Stimulated activated CD4-positive, alpha-beta T cell treated with anti-CD3 and anti-CD28 coated beads, Interleukin-2, amount 100 ng/mL, for 48 hours (primary cell): ENCODE measurements around the gene ALB.

Experiments used
- DNase-seq, 2 donors: peaks; one replicate each; pipeline ENCODE4 v3.0.0-alpha.2; 2020

ALB gene

GRCh38 chr4:73409012-73409862 is 5.2 kb downstream of the ALB start:
- no peak for DNase-seq

- no peak for DNase-seq
Measured at GRCh38 chr4:73409978-73410548, 6.0 kb downstream of the ALB start.

- no peak for DNase-seq
Measured at GRCh38 chr4:73410916-73411730, 7.0 kb downstream of the ALB start.

- no peak for DNase-seq
Measured at GRCh38 chr4:73411731-73412414, 7.8 kb downstream of the ALB start.

GRCh38 chr4:73413294-73413755 is 9.2 kb downstream of the ALB start:
- no peak for DNase-seq

GRCh38 chr4:73414936-73415271 is 10.8 kb downstream of the ALB start:
- DNase-seq: no peak

GRCh38 chr4:73415807-73416238 is 11.7 kb downstream of the ALB start:
- DNase-seq: no peak

GRCh38 chr4:73416423-73417087 is 12.5 kb downstream of the ALB start:
- DNase-seq: no peak

- no peak for DNase-seq
Measured at GRCh38 chr4:73417342-73417741, 13.3 kb downstream of the ALB start.

GRCh38 chr4:73417973-73418372 is 13.9 kb downstream of the ALB start:
- no peak for DNase-seq

GRCh38 chr4:73418677-73419076 is 14.6 kb downstream of the ALB start:
- no peak for DNase-seq

GRCh38 chr4:73419106-73420038 is 15.3 kb downstream of the ALB start:
- DNase-seq: no peak

GRCh38 chr4:73420615-73421014 is 16.5 kb downstream of the ALB start:
- DNase-seq: no peak

GRCh38 chr4:73421708-73422457 is 17.8 kb downstream of the ALB start:
- no peak for DNase-seq

- DNase-seq: no peak
Measured at GRCh38 chr4:73422458-73422752, 18.3 kb downstream of the ALB start.

GRCh38 chr4:73423184-73423583 is 19.1 kb downstream of the ALB start:
- DNase-seq: no peak

- no peak for DNase-seq
Measured at GRCh38 chr4:73426666-73427065, 22.6 kb downstream of the ALB start.

- no peak for DNase-seq
Measured at GRCh38 chr4:73429118-73429517, 25.0 kb downstream of the ALB start.

- DNase-seq: no peak
Measured at GRCh38 chr4:73429826-73430587, 25.9 kb downstream of the ALB start.

GRCh38 chr4:73431813-73432168 is 27.7 kb downstream of the ALB start:
- DNase-seq: no peak
